Esophagus muscularis mucosa (tissue), 4 donors: ENCODE measurements around the gene CDIPT.

ENCODE experiments used
- CTCF ChIP-seq, 3 experiments: fragments of 200-600 bp in 2 of 3; fragments of 450-650 bp in 1 of 3; sonication (generic) in 2 of 3; IDR thresholded peaks; one replicate each; pipeline ENCODE4 v1.5.1; 2017 to 2019; ENCODE audit warnings: antibody characterized with exemption in 3 of 3, mild to moderate bottlenecking in 2 of 3, moderate library complexity in 1 of 3
- EP300 ChIP-seq: sonication (generic); formaldehyde crosslinking; IDR thresholded peaks from one replicate; pipeline ENCODE4 v1.6.1; 2017; ENCODE audit warnings: antibody characterized with exemption
- POLR2A ChIP-seq: fragments of 450-650 bp; IDR thresholded peaks from one replicate; pipeline ENCODE4 v1.6.1; 2017; ENCODE audit warnings: antibody characterized with exemption, moderate library complexity, mild to moderate bottlenecking, low read depth
- POLR2AphosphoS5 ChIP-seq, 2 donors: sonication (generic); formaldehyde crosslinking; IDR thresholded peaks; one replicate each; pipeline ENCODE4 v1.6.1; 2017; ENCODE audit warnings: antibody characterized with exemption in 2 of 2

GRCh38 chr16:29816694-29817441, 46.2 kb downstream of the CDIPT start:
- TF ChIP-seq CTCF (IDR thresholded peaks at IDR 0.05) (no peak), POLR2A (no peak), EP300 (no peak), POLR2AphosphoS5 (IDR thresholded peaks at IDR 0.05) (no peak)
